H7 (cell line): ENCODE measurements around the gene DNMT1. TPM values are rescaled to one million over a fixed set of nuclear protein-coding genes. Genes with fewer than 3 reads are reported as not detected.
A peak's percentile ranks its signal among the peaks of the same experiment; 100 is the strongest.

Experiments
- DNase-seq: peaks from one replicate; pipeline ENCODE4 v3.0.0; 2012
- H3K27me3 ChIP-seq: 2 replicates; pipeline ENCODE4 v1.6.0; 2011; ENCODE audit warnings: mild to moderate bottlenecking, low read length; ENCODE audit not compliant: control insufficient read depth, insufficient read depth
- H3K36me3 ChIP-seq: replicated peaks from 2 replicates; pipeline ENCODE4 v1.5.1; 2011; ENCODE audit warnings: low read length; ENCODE audit not compliant: control insufficient read depth, insufficient read depth
- H3K4me3 ChIP-seq: 2 replicates; pipeline ENCODE4 v1.5.1; 2011; ENCODE audit warnings: low read depth, mild to moderate bottlenecking, control low read depth, low read length, moderate library complexity; ENCODE audit not compliant: insufficient read depth
- total RNA-seq: library from RNA; depleted of rRNA; stranded (reverse); fragments of >200 nt; shearing (Covaris generic); gene quantifications from 2 replicates; pipeline ENCODE4 v1.2.3, GENCODE V29; 2014

The DNMT1 gene
- total RNA-seq, 1 experiment from 2014 or later: 128 TPM

GRCh38 chr19:10227026-10227971 is 32.5 kb upstream of the DNMT1 start:
- Histone ChIP-seq H3K4me3 (no peak overlapping the region), H3K36me3 (no peaks in the 10 kb centered on the region; the same call in none of the 2 replicates), H3K27me3 (peaks cover 10% of the 10 kb centered on the region)
- peak; percentile 84 for DNase-seq

GRCh38 chr19:10226376-10227025 is 31.7 kb upstream of the DNMT1 start:
- Histone ChIP-seq H3K27me3 (peaks cover 10% of the 10 kb centered on the region), H3K4me3 (no peak overlapping the region)
- DNase-seq: peak; percentile 65

GRCh38 chr19:10226021-10226375 is 31.2 kb upstream of the DNMT1 start:
- Histone ChIP-seq H3K36me3 (no peaks in the 10 kb centered on the region; the same call in none of the 2 replicates), H3K27me3 (peaks cover 10% of the 10 kb centered on the region), H3K4me3 (no peak overlapping the region)
- DNase-seq: no peak

More at GRCh38 chr19:10226376-10227025, 31.7 kb upstream of the DNMT1 start:
- no peaks in the 10 kb centered on the region; the same call in none of the 2 replicates for H3K36me3 ChIP-seq

- H3K36me3 ChIP-seq: no peaks in the 10 kb centered on the region; the same call in none of the 2 replicates
- H3K4me3 ChIP-seq: no peak overlapping the region
- no peak for DNase-seq
- H3K27me3 ChIP-seq: no peaks in the 10 kb centered on the region
These were observed 29.6 kb upstream of the DNMT1 start for GRCh38 chr19:10224337-10224736.

- no peaks in the 10 kb centered on the region for H3K27me3 ChIP-seq
These were observed 28.9 kb upstream of the DNMT1 start for GRCh38 chr19:10223488-10224213.

GRCh38 chr19:10222201-10222890 is 27.6 kb upstream of the DNMT1 start:
- Histone ChIP-seq H3K27me3 (no peaks in the 10 kb centered on the region), H3K4me3 (no peak overlapping the region), H3K36me3 (no peaks in the 10 kb centered on the region; the same call in none of the 2 replicates)
- DNase-seq: no peak

More at GRCh38 chr19:10223488-10224213, 28.9 kb upstream of the DNMT1 start:
- H3K4me3 ChIP-seq: no peak overlapping the region
- no peak for DNase-seq
- H3K36me3 ChIP-seq: no peaks in the 10 kb centered on the region; the same call in none of the 2 replicates

GRCh38 chr19:10220695-10221094 is 25.9 kb upstream of the DNMT1 start:
- Histone ChIP-seq H3K4me3 (no peak overlapping the region), H3K27me3 (no peaks in the 10 kb centered on the region), H3K36me3 (no peaks in the 10 kb centered on the region; the same call in none of the 2 replicates)
- no peak for DNase-seq

- H3K27me3 ChIP-seq: no peaks in the 10 kb centered on the region
- peak; percentile 82 for DNase-seq
- no peaks in the 10 kb centered on the region; the same call in none of the 2 replicates for H3K36me3 ChIP-seq
These were observed 24.9 kb upstream of the DNMT1 start for GRCh38 chr19:10219678-10220077.

GRCh38 chr19:10217085-10217484 is 22.3 kb upstream of the DNMT1 start:
- peak; percentile 5 for DNase-seq

More at GRCh38 chr19:10219678-10220077, 24.9 kb upstream of the DNMT1 start:
- no peak overlapping the region for H3K4me3 ChIP-seq

GRCh38 chr19:10214784-10215183 is 20.0 kb upstream of the DNMT1 start:
- peak; percentile 5 for DNase-seq
- Histone ChIP-seq H3K27me3 (no peaks in the 10 kb centered on the region), H3K36me3 (no peaks in the 10 kb centered on the region)

More at GRCh38 chr19:10217085-10217484, 22.3 kb upstream of the DNMT1 start:
- Histone ChIP-seq H3K36me3 (no peaks in the 10 kb centered on the region), H3K4me3 (no peak overlapping the region), H3K27me3 (no peaks in the 10 kb centered on the region)

GRCh38 chr19:10211691-10212090 is 16.9 kb upstream of the DNMT1 start:
- no peak overlapping the region for H3K4me3 ChIP-seq
- no peaks in the 10 kb centered on the region for H3K36me3 ChIP-seq
- DNase-seq: peak; percentile 6
- no peaks in the 10 kb centered on the region for H3K27me3 ChIP-seq

More at GRCh38 chr19:10214784-10215183, 20.0 kb upstream of the DNMT1 start:
- H3K4me3 ChIP-seq: no peak overlapping the region

- H3K27me3 ChIP-seq: no peaks in the 10 kb centered on the region
- no peak for DNase-seq
- H3K4me3 ChIP-seq: no peak overlapping the region
- H3K36me3 ChIP-seq: no peaks in the 10 kb centered on the region
These were observed 16.3 kb upstream of the DNMT1 start for GRCh38 chr19:10211061-10211460.

GRCh38 chr19:10209315-10209714 is 14.6 kb upstream of the DNMT1 start:
- Histone ChIP-seq H3K4me3 (no peak overlapping the region), H3K27me3 (no peaks in the 10 kb centered on the region), H3K36me3 (no peaks in the 10 kb centered on the region)
- peak; percentile 7 for DNase-seq

- no peaks in the 10 kb centered on the region for H3K27me3 ChIP-seq
- H3K36me3 ChIP-seq: no peaks in the 10 kb centered on the region
- H3K4me3 ChIP-seq: no peak overlapping the region
- peak; percentile 4 for DNase-seq
These were observed 12.3 kb upstream of the DNMT1 start for GRCh38 chr19:10207026-10207425.
